H1 (cell line): ENCODE data around the gene CDH26. TPM values are rescaled to one million over a fixed set of nuclear protein-coding genes. Genes with fewer than 3 reads are reported as not detected.

Source experiments
- BACH1 ChIP-seq: IDR thresholded peaks from 2 replicates; pipeline ENCODE4 v1.6.1; 2012; ENCODE audit warnings: low read length, improper control_type of control experiment
- FOSL1 ChIP-seq: IDR thresholded peaks from 2 replicates; pipeline ENCODE4 v1.6.1; 2011; ENCODE audit warnings: mild to moderate bottlenecking, low read depth, low read length, moderate library complexity; ENCODE audit not compliant: insufficient read depth
- MAFK ChIP-seq: IDR thresholded peaks from 2 replicates; pipeline ENCODE4 v1.6.1; 2012; ENCODE audit warnings: low read depth, mild to moderate bottlenecking, improper control_type of control experiment, low read length
- POU5F1 ChIP-seq: IDR thresholded peaks from 2 replicates; pipeline ENCODE4 v1.6.1; 2011; ENCODE audit warnings: low read depth, mild to moderate bottlenecking, low read length, moderate library complexity
- SIRT6 ChIP-seq: IDR thresholded peaks from one replicate; pipeline ENCODE4 v1.7.1; 2012; ENCODE audit warnings: low read length, inconsistent platforms
- polyA plus RNA-seq, 7 experiments: library from polyadenylated mRNA; depleted of rRNA in 3 of 7; stranded (reverse) in 5 of 7; unstranded in 2 of 7; fragments of >200 nt in 5 of 7; fragments of 200-250 nt in 2 of 7; gene quantifications; 1 replicate in 5 of 7; 2 replicates in 1 of 7; 4 replicates in 1 of 7; pipeline versions ENCODE4 v1.2.1 to v1.2.3, GENCODE V29; 2011 to 2013; ENCODE audit warnings: missing spikeins in 2 of 7, mixed read lengths in 2 of 7
- total RNA-seq: library from RNA; stranded (reverse); fragmentation: NEBNext Ultra II Directional; extraction: Animal tissue kit (Norgen Biotek cat#: 25700); gene quantifications from 2 replicates; pipeline ENCODE4 v1.2.1, GENCODE V29; 2021

CDH26 gene
- total and polyA plus RNA-seq, 2 of the 8 experiments (the other 6 are each of a cell fraction or from before 2014, with no cell fraction given): 1.5 to 1.7 TPM

DNA sequence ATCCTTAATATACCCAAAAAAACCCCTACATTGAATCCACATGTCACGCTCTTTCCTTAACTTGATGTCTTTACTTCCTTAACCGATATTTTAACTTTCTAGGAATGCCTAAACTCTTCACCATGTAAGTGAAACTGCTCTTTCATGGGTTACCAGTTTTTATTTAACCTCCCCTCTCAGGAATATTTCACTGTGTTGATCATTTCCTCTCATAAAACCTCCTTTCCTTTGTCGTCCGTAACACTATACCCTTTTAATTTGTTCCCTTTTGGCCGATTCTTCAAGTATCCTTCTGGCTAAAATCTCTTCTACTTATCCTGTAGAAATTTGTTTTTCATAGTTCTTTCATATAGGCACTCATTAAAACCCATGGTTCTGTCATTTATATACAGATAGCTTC is 49.4 kb upstream of the CDH26 start (continued):
- TF ChIP-seq BACH1: no peak
- TF ChIP-seq POU5F1: no peak
- TF ChIP-seq FOSL1: no peak
- TF ChIP-seq SIRT6: no peak
- TF ChIP-seq MAFK: no peak
